SK-N-SH treated with all-trans-retinoic acid at 6 μM for 48 hours (cell line): Measurements from ENCODE around the gene SBF2.

Experiments
- ATAC-seq: fragments of 200-7000 bp; cut with Tn5 transposase; 3 replicates; pipeline ENCODE4 v1.9.1; 2020; ENCODE audit warnings: mild to moderate bottlenecking, moderate library complexity
- ARNTL ChIP-seq: fragments of 450-650 bp; formaldehyde crosslinking; IDR thresholded peaks from 2 replicates; pipeline ENCODE4 v1.5.0; 2020; ENCODE audit warnings: low read depth, mild to moderate bottlenecking, moderate library complexity, borderline replicate concordance
- BACH2 ChIP-seq: fragments of 250-450 bp; sonication (Bioruptor Pico); IDR thresholded peaks from 2 replicates; pipeline ENCODE4 v1.9.0; 2021; ENCODE audit warnings: mild to moderate bottlenecking, borderline replicate concordance
- CSDC2 ChIP-seq: fragments of 250-450 bp; sonication (Bioruptor Pico); IDR thresholded peaks from 2 replicates; pipeline ENCODE4 v1.5.0; 2020; ENCODE audit warnings: mild to moderate bottlenecking, moderate library complexity
- ESRRG ChIP-seq: fragments of 250-450 bp; sonication (Bioruptor Pico); IDR thresholded peaks from 2 replicates; pipeline ENCODE4 v1.6.1; 2021; ENCODE audit warnings: mild to moderate bottlenecking
- GLIS3 ChIP-seq: fragments of 250-450 bp; sonication (Bioruptor Pico); IDR thresholded peaks from 2 replicates; pipeline ENCODE4 v1.5.0; 2020; ENCODE audit warnings: mild to moderate bottlenecking, moderate library complexity
- ISL1 ChIP-seq: fragments of 250-450 bp; sonication (Bioruptor Pico); IDR thresholded peaks from 2 replicates; pipeline ENCODE4 v2.1.2; 2022; ENCODE audit warnings: mild to moderate bottlenecking, moderate library complexity
- OSR1 ChIP-seq: fragments of 250-450 bp; sonication (Bioruptor Pico); IDR thresholded peaks from 2 replicates; pipeline ENCODE4 v1.8.0; 2022; ENCODE audit warnings: moderate library complexity, mild to moderate bottlenecking, inconsistent platforms
- PATZ1 ChIP-seq: fragments of 250-450 bp; sonication (Bioruptor Pico); IDR thresholded peaks from 2 replicates; pipeline ENCODE4 v1.8.0; 2020; ENCODE audit warnings: mild to moderate bottlenecking, moderate library complexity, borderline replicate concordance
- POU6F1 ChIP-seq: fragments of 250-450 bp; sonication (Bioruptor Pico); IDR thresholded peaks from 2 replicates; pipeline ENCODE4 v1.8.0; 2021; ENCODE audit warnings: low read depth, mild to moderate bottlenecking, moderate library complexity, borderline replicate concordance
- PPARA ChIP-seq: fragments of 250-450 bp; sonication (Bioruptor Pico); IDR thresholded peaks from 2 replicates; pipeline ENCODE4 v1.5.0; 2020; ENCODE audit warnings: mild to moderate bottlenecking, borderline replicate concordance
- SNAI2 ChIP-seq: fragments of 250-450 bp; sonication (Bioruptor Pico); IDR thresholded peaks from 2 replicates; pipeline ENCODE4 v1.5.0; 2020; ENCODE audit warnings: mild to moderate bottlenecking, moderate library complexity
- TCF4 ChIP-seq: fragments of 250-450 bp; sonication (Bioruptor Pico); IDR thresholded peaks from 2 replicates; pipeline ENCODE4 v1.8.0; 2021; ENCODE audit warnings: mild to moderate bottlenecking, moderate library complexity, borderline replicate concordance
- TOX ChIP-seq: fragments of 250-450 bp; sonication (Bioruptor Pico); IDR thresholded peaks from 2 replicates; pipeline ENCODE4 v1.8.0; 2021; ENCODE audit warnings: mild to moderate bottlenecking, moderate library complexity, borderline replicate concordance
- ZFP3 ChIP-seq: fragments of 250-450 bp; sonication (Bioruptor Pico); IDR thresholded peaks from 2 replicates; pipeline ENCODE4 v1.5.0; 2020; ENCODE audit warnings: mild to moderate bottlenecking, moderate library complexity
- ZFP30 ChIP-seq: fragments of 450-650 bp; formaldehyde crosslinking; IDR thresholded peaks from 2 replicates; pipeline ENCODE4 v1.5.0; 2022; ENCODE audit warnings: mild to moderate bottlenecking, moderate library complexity
- ZNF565 ChIP-seq: fragments of 450-650 bp; formaldehyde crosslinking; conservative IDR thresholded peaks from 2 replicates; pipeline ENCODE4 v1.5.0; 2020; ENCODE audit warnings: low read depth, mild to moderate bottlenecking, moderate library complexity
- ZNF70 ChIP-seq: fragments of 450-650 bp; formaldehyde crosslinking; IDR thresholded peaks from 2 replicates; pipeline ENCODE4 v1.5.0; 2020; ENCODE audit warnings: mild to moderate bottlenecking, moderate library complexity
- ZNF8 ChIP-seq: fragments of 450-650 bp; formaldehyde crosslinking; IDR thresholded peaks from 2 replicates; pipeline ENCODE4 v1.5.0; 2020; ENCODE audit warnings: mild to moderate bottlenecking, moderate library complexity
- TF ChIP-seq, protein P1 (sequence below): fragments of 250-450 bp; sonication (Bioruptor Pico); IDR thresholded peaks from 2 replicates; pipeline ENCODE4 v1.5.1; 2021; ENCODE audit warnings: mild to moderate bottlenecking, moderate library complexity
- TF ChIP-seq, protein P2 (sequence below): fragments of 250-450 bp; sonication (Bioruptor Pico); IDR thresholded peaks from 2 replicates; pipeline ENCODE4 v1.5.0; 2020; ENCODE audit warnings: mild to moderate bottlenecking, moderate library complexity

SBF2 gene

DNA sequence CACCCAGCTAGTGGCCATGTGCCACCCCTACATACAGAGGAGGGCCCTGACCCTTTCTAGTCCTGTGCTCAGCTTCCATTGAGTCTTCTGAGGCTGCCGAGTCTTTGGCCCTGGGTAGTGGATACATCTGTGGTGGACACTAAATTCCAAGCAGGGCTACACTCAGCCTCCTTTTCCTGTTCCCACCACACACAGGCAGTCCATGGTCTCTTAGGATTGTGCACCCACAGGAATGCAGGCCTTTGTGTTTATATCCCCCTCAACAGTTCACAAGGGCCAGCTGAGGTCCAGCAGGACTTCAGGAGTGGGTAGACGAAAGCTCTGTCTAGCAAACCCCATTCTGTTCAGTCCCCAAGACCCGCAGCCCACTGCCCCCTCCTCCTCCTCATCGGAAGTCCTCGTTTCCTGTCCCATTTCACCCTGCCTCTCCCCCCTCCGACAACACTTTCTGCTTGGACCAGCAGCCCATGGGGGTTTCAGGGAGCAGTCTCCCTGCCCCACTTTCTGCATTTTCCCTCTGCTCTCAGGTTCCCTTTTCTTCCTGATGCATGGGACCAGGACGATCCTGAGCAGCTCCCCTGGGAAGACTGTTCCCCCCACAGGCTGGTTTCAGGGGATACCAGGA is 538.3 kb downstream of the SBF2 start:
- TF ChIP-seq ARNTL (CRISPR knock-in tag): no peak
- ATAC-seq: no peak

- no peak for ATAC-seq
Measured at GRCh38 chr11:9754010-9754471, 540.0 kb downstream of the SBF2 start.

DNA sequence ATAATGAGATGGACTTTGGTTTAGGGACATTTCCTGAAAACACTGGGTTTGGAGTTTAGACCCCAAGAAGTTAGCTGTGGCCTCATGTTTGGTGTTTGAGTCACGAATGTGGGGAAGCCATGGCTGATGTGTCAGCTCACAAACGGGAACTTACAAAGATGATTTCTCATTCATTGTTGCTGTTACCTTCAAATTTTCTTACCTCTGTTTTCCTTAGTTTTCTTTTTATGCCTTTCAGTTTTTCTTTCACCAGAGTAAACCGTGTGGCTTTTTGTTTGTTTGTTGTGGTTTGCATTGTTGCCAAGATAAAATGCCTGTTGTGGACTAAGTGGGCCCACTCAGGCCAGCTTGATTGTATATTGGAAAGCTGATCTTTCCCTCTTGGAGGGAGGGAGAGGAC is 541.0 kb downstream of the SBF2 start:
- TF ChIP-seq TOX (CRISPR knock-in tag) (no peak), ZFP3 (CRISPR knock-in tag) (no peak), ZNF565 (no peak), GLIS3 (CRISPR knock-in tag) (no peak)
- no peak for ATAC-seq

More at GRCh38 chr11:9754010-9754471, 540.0 kb downstream of the SBF2 start:
- TF ChIP-seq ZNF8 (CRISPR knock-in tag) (no peak), TCF4 (no peak), ZNF565 (no peak), ZFP3 (CRISPR knock-in tag) (no peak), CSDC2 (CRISPR knock-in tag) (no peak)

GRCh38 chr11:9752091-9752490 is 541.9 kb downstream of the SBF2 start:
- no peak for TF ChIP-seq OSR1 (CRISPR knock-in tag)
- TF ChIP-seq ISL1: no peak
- TF ChIP-seq ZNF8 (CRISPR knock-in tag): no peak
- TF ChIP-seq, protein P1, sequence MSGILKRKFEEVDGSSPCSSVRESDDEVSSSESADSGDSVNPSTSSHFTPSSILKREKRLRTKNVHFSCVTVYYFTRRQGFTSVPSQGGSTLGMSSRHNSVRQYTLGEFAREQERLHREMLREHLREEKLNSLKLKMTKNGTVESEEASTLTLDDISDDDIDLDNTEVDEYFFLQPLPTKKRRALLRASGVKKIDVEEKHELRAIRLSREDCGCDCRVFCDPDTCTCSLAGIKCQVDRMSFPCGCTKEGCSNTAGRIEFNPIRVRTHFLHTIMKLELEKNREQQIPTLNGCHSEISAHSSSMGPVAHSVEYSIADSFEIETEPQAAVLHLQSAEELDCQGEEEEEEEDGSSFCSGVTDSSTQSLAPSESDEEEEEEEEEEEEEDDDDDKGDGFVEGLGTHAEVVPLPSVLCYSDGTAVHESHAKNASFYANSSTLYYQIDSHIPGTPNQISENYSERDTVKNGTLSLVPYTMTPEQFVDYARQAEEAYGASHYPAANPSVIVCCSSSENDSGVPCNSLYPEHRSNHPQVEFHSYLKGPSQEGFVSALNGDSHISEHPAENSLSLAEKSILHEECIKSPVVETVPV (CRISPR knock-in tag): no peak
- TF ChIP-seq, protein P2, sequence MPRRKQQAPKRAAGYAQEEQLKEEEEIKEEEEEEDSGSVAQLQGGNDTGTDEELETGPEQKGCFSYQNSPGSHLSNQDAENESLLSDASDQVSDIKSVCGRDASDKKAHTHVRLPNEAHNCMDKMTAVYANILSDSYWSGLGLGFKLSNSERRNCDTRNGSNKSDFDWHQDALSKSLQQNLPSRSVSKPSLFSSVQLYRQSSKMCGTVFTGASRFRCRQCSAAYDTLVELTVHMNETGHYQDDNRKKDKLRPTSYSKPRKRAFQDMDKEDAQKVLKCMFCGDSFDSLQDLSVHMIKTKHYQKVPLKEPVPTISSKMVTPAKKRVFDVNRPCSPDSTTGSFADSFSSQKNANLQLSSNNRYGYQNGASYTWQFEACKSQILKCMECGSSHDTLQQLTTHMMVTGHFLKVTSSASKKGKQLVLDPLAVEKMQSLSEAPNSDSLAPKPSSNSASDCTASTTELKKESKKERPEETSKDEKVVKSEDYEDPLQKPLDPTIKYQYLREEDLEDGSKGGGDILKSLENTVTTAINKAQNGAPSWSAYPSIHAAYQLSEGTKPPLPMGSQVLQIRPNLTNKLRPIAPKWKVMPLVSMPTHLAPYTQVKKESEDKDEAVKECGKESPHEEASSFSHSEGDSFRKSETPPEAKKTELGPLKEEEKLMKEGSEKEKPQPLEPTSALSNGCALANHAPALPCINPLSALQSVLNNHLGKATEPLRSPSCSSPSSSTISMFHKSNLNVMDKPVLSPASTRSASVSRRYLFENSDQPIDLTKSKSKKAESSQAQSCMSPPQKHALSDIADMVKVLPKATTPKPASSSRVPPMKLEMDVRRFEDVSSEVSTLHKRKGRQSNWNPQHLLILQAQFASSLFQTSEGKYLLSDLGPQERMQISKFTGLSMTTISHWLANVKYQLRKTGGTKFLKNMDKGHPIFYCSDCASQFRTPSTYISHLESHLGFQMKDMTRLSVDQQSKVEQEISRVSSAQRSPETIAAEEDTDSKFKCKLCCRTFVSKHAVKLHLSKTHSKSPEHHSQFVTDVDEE: no peak
- no peak for TF ChIP-seq ARNTL (CRISPR knock-in tag)
- TF ChIP-seq BACH2 (CRISPR knock-in tag): no peak
- no peak for TF ChIP-seq ZNF70 (CRISPR knock-in tag)
- TF ChIP-seq POU6F1 (CRISPR knock-in tag): no peak
- no peak for TF ChIP-seq ZNF565
- TF ChIP-seq ESRRG (CRISPR knock-in tag): no peak
- TF ChIP-seq GLIS3 (CRISPR knock-in tag): no peak
- ATAC-seq: no peak

GRCh38 chr11:9750551-9750950 is 543.5 kb downstream of the SBF2 start:
- TF ChIP-seq CSDC2 (CRISPR knock-in tag) (no peak), ARNTL (CRISPR knock-in tag) (no peak)
- TF ChIP-seq, all 23 proteins: peak for 0
- ATAC-seq: no peak

- ATAC-seq: peak; percentile 94
- TF ChIP-seq ZNF8 (CRISPR knock-in tag) (no peak), PPARA (CRISPR knock-in tag) (no peak), SNAI2 (CRISPR knock-in tag) (no peak), PATZ1 (CRISPR knock-in tag) (no peak), BACH2 (CRISPR knock-in tag) (no peak), GLIS3 (CRISPR knock-in tag) (no peak), TOX (CRISPR knock-in tag) (no peak), TCF4 (no peak), ZNF565 (no peak), POU6F1 (CRISPR knock-in tag) (no peak), ZFP30 (CRISPR knock-in tag) (no peak), ARNTL (CRISPR knock-in tag) (no peak), OSR1 (CRISPR knock-in tag) (no peak)
Measured at GRCh38 chr11:9748361-9748970, 545.6 kb downstream of the SBF2 start.
